ENCODE results near the gene ANO6. TPM values are rescaled to one million over a fixed set of nuclear protein-coding genes. Genes with fewer than 3 reads are reported as not detected.

ANO6 gene
- total RNA-seq, 1 experiment from 2014 or later = 46.8 TPM

DNA sequence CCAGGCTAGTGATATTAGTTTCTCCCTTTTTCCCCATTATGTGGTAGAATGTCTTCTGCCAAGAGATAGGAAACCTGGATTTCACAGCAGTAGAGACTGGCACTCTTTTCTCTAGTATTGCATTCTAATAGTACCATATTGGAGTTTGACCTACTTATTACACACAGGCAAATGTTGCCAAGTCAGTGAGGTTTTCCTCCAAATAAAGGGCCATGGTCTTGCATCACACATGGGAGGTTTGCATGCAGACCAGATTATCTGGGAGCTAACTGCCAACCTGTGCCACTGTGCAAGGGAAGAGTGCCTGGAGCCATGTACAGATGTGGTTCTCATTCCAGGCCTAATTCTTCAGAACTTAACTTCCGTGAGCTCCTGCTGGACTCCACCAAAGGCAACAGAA lies 113.3 kb downstream of the ANO6 start (continued):
- no peak for TF ChIP-seq ESRRA (CRISPR knock-in tag; IDR thresholded peaks at IDR 0.05; ENCODE audit: borderline replicate concordance)
- TF ChIP-seq CREB1 (CRISPR knock-in tag; IDR thresholded peaks at IDR 0.05) = no peak
- TF ChIP-seq, protein P1, sequence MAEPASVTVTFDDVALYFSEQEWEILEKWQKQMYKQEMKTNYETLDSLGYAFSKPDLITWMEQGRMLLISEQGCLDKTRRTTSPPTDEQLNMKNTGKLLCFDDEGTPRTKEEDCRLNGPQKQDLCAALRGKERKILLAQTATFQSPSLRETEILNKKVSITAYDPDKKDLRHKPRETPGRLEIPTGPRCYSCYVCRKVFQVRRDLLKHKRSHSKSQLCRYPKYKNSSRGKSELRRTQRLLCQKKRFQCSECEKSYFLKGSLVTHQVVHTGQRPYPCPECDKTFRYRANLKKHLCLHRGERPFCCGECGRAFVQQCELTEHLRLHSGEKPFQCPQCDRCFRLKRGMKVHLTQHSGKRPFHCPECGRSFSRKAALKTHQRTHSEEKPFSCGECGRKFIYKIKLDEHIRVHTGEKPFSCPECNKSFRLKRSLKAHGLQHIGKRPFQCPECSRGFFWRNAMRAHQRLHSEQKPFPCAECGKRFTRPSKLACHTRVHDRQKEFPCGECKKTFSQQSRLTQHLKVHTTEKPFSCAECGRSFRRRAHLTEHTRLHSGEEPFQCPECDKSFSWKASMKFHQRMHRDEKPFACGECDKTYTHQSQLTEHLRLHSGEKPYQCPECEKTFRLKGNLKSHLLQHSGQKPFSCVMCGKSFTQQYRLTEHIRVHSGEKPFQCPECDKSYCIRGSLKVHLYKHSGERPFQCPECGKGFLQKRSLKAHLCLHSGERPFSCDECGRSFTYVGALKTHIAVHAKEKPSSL (CRISPR knock-in tag; conservative IDR thresholded peaks at IDR 0.05) = no peak

DNA sequence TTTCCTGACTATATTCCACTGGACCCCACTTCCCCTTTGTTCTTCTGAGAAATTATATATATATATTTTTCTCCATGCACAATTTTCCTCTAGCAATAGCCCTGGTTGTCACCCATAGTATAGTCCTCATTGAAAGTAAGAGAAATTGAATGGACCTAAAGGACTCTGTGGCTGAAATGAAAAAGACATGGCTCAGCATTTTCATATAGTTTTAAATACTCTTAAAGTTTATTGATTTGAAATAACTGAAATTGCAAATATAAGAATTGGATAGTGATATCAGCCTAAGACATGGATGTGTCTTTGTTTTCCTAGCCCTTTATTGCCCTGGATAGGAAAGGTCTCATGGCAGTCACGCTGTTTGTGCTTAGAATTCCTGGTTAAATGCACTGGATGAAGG lies 113.8 kb downstream of the ANO6 start:
- H3K27me3 Mint-ChIP-seq (ENCODE audit: low read depth) = no peaks in the 10 kb centered on the region
- H3K4me3 Mint-ChIP-seq = no peak overlapping the region
- H3K9me3 Mint-ChIP-seq = no peaks in the 10 kb centered on the region
- no peak for DNase-seq (ENCODE audit: low spot score)
- H3K36me3 Mint-ChIP-seq = peaks cover 11% of the 10 kb centered on the region; the same call in 1 of the 2 replicates
- ChIA-PET CTCF (no interaction called here), POLR2A (no interaction called here)
- peaks cover 18% of the 10 kb centered on the region for H3K4me1 Mint-ChIP-seq
- no peak for ATAC-seq
- H3K27ac Mint-ChIP-seq = no peak overlapping the region
- TF ChIP-seq ZNF671 (CRISPR knock-in tag; IDR thresholded peaks at IDR 0.05) (no peak), MXD4 (CRISPR knock-in tag; IDR thresholded peaks at IDR 0.05; ENCODE audit: borderline replicate concordance) (no peak), ETV6 (CRISPR knock-in tag; IDR thresholded peaks at IDR 0.05) (no peak), SMAD4 (CRISPR knock-in tag; IDR thresholded peaks at IDR 0.05) (no peak), CBFB (CRISPR knock-in tag; IDR thresholded peaks at IDR 0.05; ENCODE audit: low read depth) (no peak), KAT7 (CRISPR knock-in tag; IDR thresholded peaks at IDR 0.05; ENCODE audit: borderline replicate concordance) (no peak)
- TF ChIP-seq, protein P2, sequence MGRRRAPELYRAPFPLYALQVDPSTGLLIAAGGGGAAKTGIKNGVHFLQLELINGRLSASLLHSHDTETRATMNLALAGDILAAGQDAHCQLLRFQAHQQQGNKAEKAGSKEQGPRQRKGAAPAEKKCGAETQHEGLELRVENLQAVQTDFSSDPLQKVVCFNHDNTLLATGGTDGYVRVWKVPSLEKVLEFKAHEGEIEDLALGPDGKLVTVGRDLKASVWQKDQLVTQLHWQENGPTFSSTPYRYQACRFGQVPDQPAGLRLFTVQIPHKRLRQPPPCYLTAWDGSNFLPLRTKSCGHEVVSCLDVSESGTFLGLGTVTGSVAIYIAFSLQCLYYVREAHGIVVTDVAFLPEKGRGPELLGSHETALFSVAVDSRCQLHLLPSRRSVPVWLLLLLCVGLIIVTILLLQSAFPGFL (CRISPR knock-in tag; IDR thresholded peaks at IDR 0.05; ENCODE audit: borderline replicate concordance) = no peak
- TF ChIP-seq, protein P3, sequence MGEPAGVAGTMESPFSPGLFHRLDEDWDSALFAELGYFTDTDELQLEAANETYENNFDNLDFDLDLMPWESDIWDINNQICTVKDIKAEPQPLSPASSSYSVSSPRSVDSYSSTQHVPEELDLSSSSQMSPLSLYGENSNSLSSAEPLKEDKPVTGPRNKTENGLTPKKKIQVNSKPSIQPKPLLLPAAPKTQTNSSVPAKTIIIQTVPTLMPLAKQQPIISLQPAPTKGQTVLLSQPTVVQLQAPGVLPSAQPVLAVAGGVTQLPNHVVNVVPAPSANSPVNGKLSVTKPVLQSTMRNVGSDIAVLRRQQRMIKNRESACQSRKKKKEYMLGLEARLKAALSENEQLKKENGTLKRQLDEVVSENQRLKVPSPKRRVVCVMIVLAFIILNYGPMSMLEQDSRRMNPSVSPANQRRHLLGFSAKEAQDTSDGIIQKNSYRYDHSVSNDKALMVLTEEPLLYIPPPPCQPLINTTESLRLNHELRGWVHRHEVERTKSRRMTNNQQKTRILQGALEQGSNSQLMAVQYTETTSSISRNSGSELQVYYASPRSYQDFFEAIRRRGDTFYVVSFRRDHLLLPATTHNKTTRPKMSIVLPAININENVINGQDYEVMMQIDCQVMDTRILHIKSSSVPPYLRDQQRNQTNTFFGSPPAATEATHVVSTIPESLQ (CRISPR knock-in tag; IDR thresholded peaks at IDR 0.05) = no peak
- TF ChIP-seq, protein P4, sequence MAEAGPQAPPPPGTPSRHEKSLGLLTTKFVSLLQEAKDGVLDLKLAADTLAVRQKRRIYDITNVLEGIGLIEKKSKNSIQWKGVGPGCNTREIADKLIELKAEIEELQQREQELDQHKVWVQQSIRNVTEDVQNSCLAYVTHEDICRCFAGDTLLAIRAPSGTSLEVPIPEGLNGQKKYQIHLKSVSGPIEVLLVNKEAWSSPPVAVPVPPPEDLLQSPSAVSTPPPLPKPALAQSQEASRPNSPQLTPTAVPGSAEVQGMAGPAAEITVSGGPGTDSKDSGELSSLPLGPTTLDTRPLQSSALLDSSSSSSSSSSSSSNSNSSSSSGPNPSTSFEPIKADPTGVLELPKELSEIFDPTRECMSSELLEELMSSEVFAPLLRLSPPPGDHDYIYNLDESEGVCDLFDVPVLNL (CRISPR knock-in tag; IDR thresholded peaks at IDR 0.05; ENCODE audit: borderline replicate concordance, low read depth) = no peak
- TF ChIP-seq, protein P5, sequence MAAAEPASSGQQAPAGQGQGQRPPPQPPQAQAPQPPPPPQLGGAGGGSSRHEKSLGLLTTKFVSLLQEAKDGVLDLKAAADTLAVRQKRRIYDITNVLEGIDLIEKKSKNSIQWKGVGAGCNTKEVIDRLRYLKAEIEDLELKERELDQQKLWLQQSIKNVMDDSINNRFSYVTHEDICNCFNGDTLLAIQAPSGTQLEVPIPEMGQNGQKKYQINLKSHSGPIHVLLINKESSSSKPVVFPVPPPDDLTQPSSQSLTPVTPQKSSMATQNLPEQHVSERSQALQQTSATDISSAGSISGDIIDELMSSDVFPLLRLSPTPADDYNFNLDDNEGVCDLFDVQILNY (CRISPR knock-in tag; IDR thresholded peaks at IDR 0.05) = no peak

DNA sequence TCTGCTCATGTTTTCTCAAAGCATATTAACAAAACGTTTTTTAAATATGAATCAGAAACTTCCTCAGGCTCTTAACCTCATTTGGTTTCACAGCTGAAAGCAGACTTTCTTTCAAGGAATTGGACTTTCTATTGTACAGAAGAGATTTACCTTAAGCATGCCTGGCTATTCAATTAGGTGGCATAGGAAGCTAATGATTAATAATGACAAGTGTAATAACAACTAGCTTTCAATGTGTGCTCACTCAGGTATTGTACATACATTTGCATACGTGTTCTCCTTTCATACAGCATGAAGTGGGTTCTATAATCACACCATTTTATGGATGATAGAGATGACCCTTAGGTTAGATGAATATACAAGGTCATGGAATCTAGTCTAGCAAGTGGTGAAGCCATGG lies 115.7 kb downstream of the ANO6 start:
- DNase-seq (ENCODE audit: low spot score) = no peak
- no peak for ATAC-seq
- no peak overlapping the region for H3K27ac Mint-ChIP-seq
- no peaks in the 10 kb centered on the region for H3K27me3 Mint-ChIP-seq (ENCODE audit: low read depth)
- TF ChIP-seq, protein P6, sequence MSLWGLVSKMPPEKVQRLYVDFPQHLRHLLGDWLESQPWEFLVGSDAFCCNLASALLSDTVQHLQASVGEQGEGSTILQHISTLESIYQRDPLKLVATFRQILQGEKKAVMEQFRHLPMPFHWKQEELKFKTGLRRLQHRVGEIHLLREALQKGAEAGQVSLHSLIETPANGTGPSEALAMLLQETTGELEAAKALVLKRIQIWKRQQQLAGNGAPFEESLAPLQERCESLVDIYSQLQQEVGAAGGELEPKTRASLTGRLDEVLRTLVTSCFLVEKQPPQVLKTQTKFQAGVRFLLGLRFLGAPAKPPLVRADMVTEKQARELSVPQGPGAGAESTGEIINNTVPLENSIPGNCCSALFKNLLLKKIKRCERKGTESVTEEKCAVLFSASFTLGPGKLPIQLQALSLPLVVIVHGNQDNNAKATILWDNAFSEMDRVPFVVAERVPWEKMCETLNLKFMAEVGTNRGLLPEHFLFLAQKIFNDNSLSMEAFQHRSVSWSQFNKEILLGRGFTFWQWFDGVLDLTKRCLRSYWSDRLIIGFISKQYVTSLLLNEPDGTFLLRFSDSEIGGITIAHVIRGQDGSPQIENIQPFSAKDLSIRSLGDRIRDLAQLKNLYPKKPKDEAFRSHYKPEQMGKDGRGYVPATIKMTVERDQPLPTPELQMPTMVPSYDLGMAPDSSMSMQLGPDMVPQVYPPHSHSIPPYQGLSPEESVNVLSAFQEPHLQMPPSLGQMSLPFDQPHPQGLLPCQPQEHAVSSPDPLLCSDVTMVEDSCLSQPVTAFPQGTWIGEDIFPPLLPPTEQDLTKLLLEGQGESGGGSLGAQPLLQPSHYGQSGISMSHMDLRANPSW (CRISPR knock-in tag; conservative IDR thresholded peaks at IDR 0.05; ENCODE audit: low read depth) = no peak
- TF ChIP-seq ZNF232 (CRISPR knock-in tag; IDR thresholded peaks at IDR 0.05) (no peak), MXD4 (CRISPR knock-in tag; IDR thresholded peaks at IDR 0.05; ENCODE audit: borderline replicate concordance) (no peak), SMAD4 (CRISPR knock-in tag; IDR thresholded peaks at IDR 0.05) (no peak), SP1 (CRISPR knock-in tag; conservative IDR thresholded peaks at IDR 0.05) (no peak), ZNF416 (CRISPR knock-in tag; IDR thresholded peaks at IDR 0.05) (no peak), HMGA2 (CRISPR knock-in tag; IDR thresholded peaks at IDR 0.05) (no peak)
- TF ChIP-seq, protein P7, sequence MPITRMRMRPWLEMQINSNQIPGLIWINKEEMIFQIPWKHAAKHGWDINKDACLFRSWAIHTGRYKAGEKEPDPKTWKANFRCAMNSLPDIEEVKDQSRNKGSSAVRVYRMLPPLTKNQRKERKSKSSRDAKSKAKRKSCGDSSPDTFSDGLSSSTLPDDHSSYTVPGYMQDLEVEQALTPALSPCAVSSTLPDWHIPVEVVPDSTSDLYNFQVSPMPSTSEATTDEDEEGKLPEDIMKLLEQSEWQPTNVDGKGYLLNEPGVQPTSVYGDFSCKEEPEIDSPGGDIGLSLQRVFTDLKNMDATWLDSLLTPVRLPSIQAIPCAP (CRISPR knock-in tag; IDR thresholded peaks at IDR 0.05) = no peak
- POLR2A ChIA-PET = no interaction called here
- peaks cover 17% of the 10 kb centered on the region for H3K4me1 Mint-ChIP-seq
- CTCF ChIA-PET = no interaction called here
- H3K9me3 Mint-ChIP-seq = no peaks in the 10 kb centered on the region
- H3K36me3 Mint-ChIP-seq = peaks cover 11% of the 10 kb centered on the region; the same call in 1 of the 2 replicates
- H3K4me3 Mint-ChIP-seq = no peak overlapping the region

All from WTC11 (cell line).